Adrenal gland (tissue), 12 donors: ENCODE data around the gene CRYBG3. TPM values are rescaled to one million over a fixed set of nuclear protein-coding genes. Genes with fewer than 3 reads are reported as not detected.

Experiments used
- DNase-seq, 7 donors: peaks; one replicate each; pipeline ENCODE4 v3.0.0-alpha.2; 2019 to 2020
- H3K27ac ChIP-seq, 5 donors: fragments of 200-600 bp; sonication (generic) in 4 of 5; 1 replicate in 3 of 5; 2 replicates in 2 of 5; pipeline versions ENCODE4 v1.5.1 to v1.8.0; 2016 to 2020; ENCODE audit warnings: mild to moderate bottlenecking in 1 of 5
- H3K27me3 ChIP-seq: fragments of 200-600 bp; 2 replicates; pipeline ENCODE4 v1.8.0; 2021
- H3K36me3 ChIP-seq, 2 donors: fragments of 200-600 bp; replicated peaks in 1 of 2; 1 replicate in 1 of 2; 2 replicates in 1 of 2; pipeline versions ENCODE4 v1.5.1 to v1.8.0; 2018 to 2022
- H3K4me1 ChIP-seq, 2 donors: fragments of 200-600 bp; replicated peaks in 1 of 2; 1 replicate in 1 of 2; 2 replicates in 1 of 2; pipeline versions ENCODE4 v1.5.1 to v1.8.0; 2018 to 2021
- H3K4me3 ChIP-seq, 4 donors: fragments of 200-600 bp; sonication (generic) in 3 of 4; one replicate each; pipeline ENCODE4 v1.5.1; 2016 to 2018
- H3K9me3 ChIP-seq, 3 donors: fragments of 200-600 bp; sonication (generic) in 1 of 3; replicated peaks in 1 of 3; 1 replicate in 2 of 3; 2 replicates in 1 of 3; pipeline versions ENCODE4 v1.5.1 to v1.8.0; 2016 to 2021
- CTCF ChIP-seq, 6 experiments: fragments of 450-650 bp in 4 of 6; fragments of 200-600 bp in 2 of 6; sonication (generic) in 1 of 6; IDR thresholded peaks; 1 replicate in 5 of 6; 2 replicates in 1 of 6; pipeline versions ENCODE4 v1.5.1 to v1.8.0; 2016 to 2021; ENCODE audit warnings: antibody characterized with exemption in 6 of 6, mild to moderate bottlenecking in 2 of 6, moderate library complexity in 1 of 6
- POLR2A ChIP-seq, 2 donors: fragments of 450-650 bp; IDR thresholded peaks; one replicate each; pipeline ENCODE4 v1.6.1; 2017; ENCODE audit warnings: antibody characterized with exemption in 2 of 2, mild to moderate bottlenecking in 2 of 2, moderate library complexity in 1 of 2
- WGBS, 4 donors: extraction: QIAGEN DNeasy Blood & Tissue Kit in 2 of 4; methylation state at CpG; one replicate each; pipeline versions ENCODE4 v1.1.5 to v1.1.7; 2013 to 2017; 5-methylcytosine and 5-hydroxymethylcytosine counted together
- intact Hi-C, 2 donors: fragments of 100-400 bp; cut with DNase I; formaldehyde crosslinking; loops; one replicate each; pipeline versions ENCODE4 v1.14.1 to v1.15.0; 2022 to 2023
- polyA plus RNA-seq, 3 donors: library from polyadenylated mRNA; stranded (reverse); fragments of 200-250 nt in 2 of 3; fragments of 350-450 nt in 1 of 3; fragmentation: Illumina TruSeq in 1 of 3; extraction: RNeasy Lipid Tissue Mini Kit (QIAGEN cat#74804) in 1 of 3; gene quantifications; one replicate each; pipeline ENCODE4 v1.2.3, GENCODE V29; 2013 to 2014
- total RNA-seq, 9 donors: library from RNA; depleted of rRNA in 4 of 9; stranded (reverse); fragments of >200 nt in 4 of 9; fragments of 120-200 nt in 1 of 9; fragmentation: NEBNext Ultra II Directional in 1 of 9; extraction: Animal tissue kit (Norgen Biotek cat#: 25700) in 1 of 9; gene quantifications; one replicate each; pipeline versions ENCODE4 v1.1.0 to v1.2.4, GENCODE V29; 2013 to 2023
- donor health status: healthy with polysubstance abuse.
- donor health status: Bipolar disorder and iron deficiency.
- donor health status: DM: yes; HTN: yes; CAD: no.
- donor health status: DM: no; HTN: no; CAD: no.
- donor health status: DM: no; HTN: no; CAD: no.
- donor health status: DM: yes; HTN: yes; CAD: no.

The CRYBG3 gene
- total and polyA plus RNA-seq, 12 donors, result 2.7 to 25.0 (median 12.5) TPM

- Histone ChIP-seq H3K4me1 (no peaks in the 10 kb centered on the region), H3K9me3 (no peaks in the 10 kb centered on the region), H3K4me3 (no peak overlapping the region), H3K27ac (no peak overlapping the region), H3K27me3 (no peaks in the 10 kb centered on the region), H3K36me3 (peaks cover 0 to 12% of the 10 kb centered on the region in 2 donors)
- DNase-seq, result no peak
- no peak for TF ChIP-seq POLR2A (IDR thresholded peaks at IDR 0.05)
- no peak for TF ChIP-seq CTCF (IDR thresholded peaks at IDR 0.05)
- WGBS, 4 donors, result 91 to 95% (median 93%) methylated on average over 8 of the region's 8 CpGs
- intact Hi-C loops, result no loop called here
Measured at GRCh38 chr3:97960993-97961766, 139.4 kb downstream of the CRYBG3 start.

GRCh38 chr3:97967966-97968365, 146.2 kb downstream of the CRYBG3 start:
- Histone ChIP-seq H3K27me3 (no peaks in the 10 kb centered on the region), H3K4me1 (peaks cover 6 to 24% of the 10 kb centered on the region in 2 donors), H3K9me3 (no peaks in the 10 kb centered on the region), H3K36me3 (no peaks in the 10 kb centered on the region), H3K27ac (no peak overlapping the region), H3K4me3 (no peak overlapping the region)
- WGBS, 4 donors, result 94 to 97% (median 94%) methylated on average over 8 of the region's 8 CpGs
- DNase-seq, result no peak
- TF ChIP-seq CTCF (IDR thresholded peaks at IDR 0.05), result no peak
- TF ChIP-seq POLR2A (IDR thresholded peaks at IDR 0.05), result no peak
- intact Hi-C loops, result no loop called here

- no peaks in the 10 kb centered on the region for H3K36me3 ChIP-seq
- no peak for TF ChIP-seq POLR2A (IDR thresholded peaks at IDR 0.05)
- no peak for TF ChIP-seq CTCF (IDR thresholded peaks at IDR 0.05)
- 80 to 97% (median 89%) methylated on average over 1 of the region's 1 CpG for WGBS, 4 donors
- H3K4me3 ChIP-seq, result no peak overlapping the region
- intact Hi-C loops, result no loop called here
- H3K27me3 ChIP-seq, result no peaks in the 10 kb centered on the region
- DNase-seq, result no peak
- H3K4me1 ChIP-seq, result peaks cover 6 to 24% of the 10 kb centered on the region in 2 donors
- no peak overlapping the region for H3K27ac ChIP-seq
- H3K9me3 ChIP-seq, result no peaks in the 10 kb centered on the region
Measured at GRCh38 chr3:97968376-97968775, 146.6 kb downstream of the CRYBG3 start.

- intact Hi-C loops, result no loop called here
- peaks cover 6 to 24% of the 10 kb centered on the region in 2 donors for H3K4me1 ChIP-seq
- no peak for DNase-seq
- TF ChIP-seq CTCF (IDR thresholded peaks at IDR 0.05) (no peak), POLR2A (IDR thresholded peaks at IDR 0.05) (no peak)
- H3K9me3 ChIP-seq, result no peaks in the 10 kb centered on the region
- H3K36me3 ChIP-seq, result no peaks in the 10 kb centered on the region
- no peaks in the 10 kb centered on the region for H3K27me3 ChIP-seq
- no peak overlapping the region for H3K27ac ChIP-seq
- H3K4me3 ChIP-seq, result no peak overlapping the region
- whole genome bisulfite sequencing, 4 donors, result 62 to 73% (median 69%) methylated on average over 5 of the region's 5 CpGs
Measured at GRCh38 chr3:97969541-97969940, 147.7 kb downstream of the CRYBG3 start.
